Inflammatory macrophage treated with lipopolysaccharide for 1 hour (primary cell): ENCODE results near the gene PTPRR.
"Not testable (repeated sequence)": the region's sequence is repeated elsewhere in the genome, so short reads cannot be mapped to it uniquely, and the experiment has no call there.

ENCODE experiments used
- DNase-seq, 2 donors: peaks; one replicate each; pipeline ENCODE4 v3.0.0-alpha.2; 2020 to 2022

Gene PTPRR

GRCh38 chr12:70741256-70741655 lies 179.3 kb downstream of the PTPRR start:
- no peak for DNase-seq

GRCh38 chr12:70739756-70740155 lies 180.8 kb downstream of the PTPRR start:
- DNase-seq, result no peak

GRCh38 chr12:70736351-70737133 lies 184.0 kb downstream of the PTPRR start:
- DNase-seq, result no peak

- not testable (repeated sequence) for DNase-seq
These were observed 185.3 kb downstream of the PTPRR start for GRCh38 chr12:70735197-70735596.

GRCh38 chr12:70733385-70733784 lies 187.2 kb downstream of the PTPRR start:
- DNase-seq, result peak; percentile 17 to 57

- DNase-seq, result no peak
These were observed 188.3 kb downstream of the PTPRR start for GRCh38 chr12:70732287-70732686.

GRCh38 chr12:70730675-70731180 lies 189.8 kb downstream of the PTPRR start:
- DNase-seq, result no peak

- no peak for DNase-seq
These were observed 196.1 kb downstream of the PTPRR start for GRCh38 chr12:70724444-70724843.

GRCh38 chr12:70722584-70723343 lies 197.8 kb downstream of the PTPRR start:
- no peak for DNase-seq

- no peak for DNase-seq
These were observed 198.7 kb downstream of the PTPRR start for GRCh38 chr12:70721656-70722357.

- no peak for DNase-seq
These were observed 199.3 kb downstream of the PTPRR start for GRCh38 chr12:70721216-70721615.

- DNase-seq, result peak; percentile 5 to 42
These were observed 200.7 kb downstream of the PTPRR start for GRCh38 chr12:70719672-70720420.

- no peak for DNase-seq
These were observed 201.5 kb downstream of the PTPRR start for GRCh38 chr12:70719071-70719470.

- DNase-seq, result no peak
These were observed 208.7 kb downstream of the PTPRR start for GRCh38 chr12:70711831-70712230.

GRCh38 chr12:70709022-70709421 lies 211.5 kb downstream of the PTPRR start:
- DNase-seq, result no peak

- DNase-seq, result no peak
These were observed 213.9 kb downstream of the PTPRR start for GRCh38 chr12:70706611-70707010.

GRCh38 chr12:70698345-70698744 lies 222.2 kb downstream of the PTPRR start:
- no peak for DNase-seq

- no peak for DNase-seq
These were observed 225.0 kb downstream of the PTPRR start for GRCh38 chr12:70695361-70696023.

GRCh38 chr12:70692681-70693288 lies 227.8 kb downstream of the PTPRR start:
- DNase-seq, result no peak

- no peak for DNase-seq
These were observed 229.4 kb downstream of the PTPRR start for GRCh38 chr12:70691018-70691672.

- no peak for DNase-seq
These were observed 233.6 kb downstream of the PTPRR start for GRCh38 chr12:70686907-70687306.
